GM23338 (cell line): ENCODE results near the gene CFAP77. TPM values are rescaled to one million over a fixed set of nuclear protein-coding genes. Genes with fewer than 3 reads are reported as not detected.

Experiments used
- ATAC-seq: fragments of 200-7000 bp; cut with Tn5 transposase; 3 replicates; pipeline ENCODE4 v1.9.1; 2020
- DNase-seq: peaks from one replicate; pipeline ENCODE4 v3.0.0-alpha.2; 2015; ENCODE audit warnings: low spot score
- H2AFZ ChIP-seq: fragments of 200-600 bp; sonication (generic); 2 replicates; pipeline ENCODE4 v1.8.0; 2016; ENCODE audit warnings: antibody characterized with exemption, mild to moderate bottlenecking, moderate library complexity
- H3F3A ChIP-seq: fragments of 200-600 bp; sonication (generic); replicated peaks from 2 replicates; pipeline ENCODE4 v1.8.0; 2017; ENCODE audit warnings: antibody characterized with exemption, mixed run types, low read depth
- H3K27ac ChIP-seq: fragments of 200-600 bp; sonication (generic); 2 replicates; pipeline ENCODE4 v1.6.1; 2016; ENCODE audit warnings: low read depth
- H3K27me3 ChIP-seq: fragments of 200-600 bp; sonication (generic); 2 replicates; pipeline ENCODE4 v1.8.0; 2016; ENCODE audit warnings: mild to moderate bottlenecking, mixed run types, moderate library complexity; ENCODE audit not compliant: insufficient read depth
- H3K36me3 ChIP-seq: fragments of 200-600 bp; sonication (generic); 2 replicates; pipeline ENCODE4 v1.8.0; 2016; ENCODE audit warnings: mild to moderate bottlenecking; ENCODE audit not compliant: insufficient read depth
- H3K4me1 ChIP-seq: fragments of 200-600 bp; sonication (generic); 2 replicates; pipeline ENCODE4 v1.8.0; 2016; ENCODE audit warnings: mild to moderate bottlenecking, moderate library complexity; ENCODE audit not compliant: insufficient read depth
- H3K4me2 ChIP-seq: fragments of 200-600 bp; sonication (generic); 2 replicates; pipeline ENCODE4 v1.7.1; 2017; ENCODE audit warnings: mixed run types
- H3K4me3 ChIP-seq: fragments of 200-600 bp; sonication (generic); 2 replicates; pipeline ENCODE4 v1.6.1; 2016; ENCODE audit warnings: mixed run types
- H3K79me2 ChIP-seq: fragments of 200-600 bp; sonication (generic); replicated peaks from 2 replicates; pipeline ENCODE4 v1.8.0; 2017; ENCODE audit warnings: mild to moderate bottlenecking; ENCODE audit not compliant: insufficient read depth
- H3K9me2 ChIP-seq: fragments of 200-600 bp; sonication (generic); 2 replicates; pipeline ENCODE4 v1.8.0; 2017; ENCODE audit not compliant: insufficient read depth
- H4K20me1 ChIP-seq: fragments of 200-600 bp; sonication (generic); replicated peaks from 2 replicates; pipeline ENCODE4 v1.8.0; 2017; ENCODE audit warnings: mild to moderate bottlenecking; ENCODE audit not compliant: insufficient read depth
- H3K27ac Mint-ChIP-seq: 2 replicates; pipeline ENCODE4 v1.8.0; 2020; ENCODE audit warnings: inconsistent platforms, mild to moderate bottlenecking, moderate library complexity, mixed read lengths
- H3K27me3 Mint-ChIP-seq: 3 replicates; pipeline ENCODE4 v1.8.0; 2022; ENCODE audit warnings: low read depth, mild to moderate bottlenecking, moderate library complexity, mixed read lengths, inconsistent platforms; ENCODE audit not compliant: insufficient read depth, poor library complexity
- H3K36me3 Mint-ChIP-seq: 3 replicates; pipeline ENCODE4 v1.8.0; 2021; ENCODE audit warnings: low read depth, mild to moderate bottlenecking, inconsistent platforms, moderate library complexity, mixed read lengths
- H3K4me1 Mint-ChIP-seq: 3 replicates; pipeline ENCODE4 v1.8.0; 2020; ENCODE audit warnings: mild to moderate bottlenecking, inconsistent platforms, mixed read lengths
- H3K4me3 Mint-ChIP-seq: 3 replicates; pipeline ENCODE4 v1.8.0; 2021; ENCODE audit warnings: moderate library complexity, mild to moderate bottlenecking, inconsistent platforms, mixed read lengths
- H3K9me3 Mint-ChIP-seq: 3 replicates; pipeline ENCODE4 v1.8.0; 2020; ENCODE audit warnings: moderate library complexity, mild to moderate bottlenecking, inconsistent platforms, mixed read lengths
- EZH2phosphoT487 ChIP-seq: fragments of 200-600 bp; sonication (generic); IDR thresholded peaks from one replicate; pipeline ENCODE4 v1.8.1; 2018; ENCODE audit warnings: antibody characterized with exemption; ENCODE audit not compliant: unreplicated experiment
- JUNB ChIP-seq: IDR thresholded peaks from one replicate; pipeline ENCODE4 v1.6.1; 2016; ENCODE audit warnings: antibody characterized with exemption; ENCODE audit not compliant: unreplicated experiment
- NANOG ChIP-seq: IDR thresholded peaks from 2 replicates; pipeline ENCODE4 v1.6.1; 2016; ENCODE audit warnings: antibody characterized with exemption, borderline replicate concordance
- POLR2AphosphoS5 ChIP-seq: IDR thresholded peaks from 2 replicates; pipeline ENCODE4 v1.6.1; 2016; ENCODE audit warnings: antibody characterized with exemption, low read depth
- REST ChIP-seq: IDR thresholded peaks from one replicate; pipeline ENCODE4 v1.6.1; 2018; ENCODE audit warnings: antibody characterized with exemption; ENCODE audit not compliant: unreplicated experiment
- STAT1 ChIP-seq: IDR thresholded peaks from one replicate; pipeline ENCODE4 v1.6.1; 2016; ENCODE audit warnings: antibody characterized with exemption; ENCODE audit not compliant: unreplicated experiment
- ZNF114 ChIP-seq: fragments of 250-450 bp; sonication (Bioruptor Pico); IDR thresholded peaks from 2 replicates; pipeline ENCODE4 v1.5.0; 2020; ENCODE audit warnings: mild to moderate bottlenecking, moderate library complexity
- ZNF331 ChIP-seq: fragments of 250-450 bp; sonication (Bioruptor Pico); IDR thresholded peaks from 2 replicates; pipeline ENCODE4 v1.5.0; 2020; ENCODE audit warnings: low read depth, mild to moderate bottlenecking, moderate library complexity
- polyA plus RNA-seq: library from polyadenylated mRNA; unstranded; fragments of >200 nt; fragmentation: Nextera tagmentation; extraction: Ambion mirVana; gene quantifications from 2 replicates; pipeline ENCODE4 v1.2.1, GENCODE V29; 2016
- total RNA-seq: library from RNA; depleted of rRNA; stranded (reverse); fragments of >200 nt; shearing (Covaris generic); gene quantifications from 2 replicates; pipeline ENCODE4 v1.2.3, GENCODE V29; 2014
- TF ChIP-seq, protein P1 (sequence below): fragments of 250-450 bp; sonication (Bioruptor Pico); IDR thresholded peaks from 2 replicates; pipeline ENCODE4 v1.5.0; 2020; ENCODE audit warnings: mild to moderate bottlenecking, moderate library complexity

CFAP77 gene
- total and polyA plus RNA-seq, 2 experiments from 2014 or later: 0.97 to 1.3 TPM

- Mint-ChIP-seq H3K27ac (no peak overlapping the region), H3K9me3 (no peaks in the 10 kb centered on the region), H3K4me3 (no peak overlapping the region), H3K36me3 (no peaks in the 10 kb centered on the region; the same call in 2 of the 3 replicates), H3K4me1 (peaks cover 24% of the 10 kb centered on the region), H3K27me3 (peaks cover 11% of the 10 kb centered on the region)
- no peaks in the 10 kb centered on the region for H3K27me3 ChIP-seq
- H3K27ac ChIP-seq: no peak overlapping the region
- H4K20me1 ChIP-seq: no peaks in the 10 kb centered on the region
- H3K9me2 ChIP-seq: no peaks in the 10 kb centered on the region
- no peaks in the 10 kb centered on the region for H3K79me2 ChIP-seq
- DNase-seq: no peak
- TF ChIP-seq POLR2AphosphoS5 (no peak), ZNF331 (CRISPR knock-in tag) (no peak), STAT1 (no peak), REST (no peak), EZH2phosphoT487 (no peak), JUNB (no peak), NANOG (no peak), ZNF114 (CRISPR knock-in tag) (no peak)
- TF ChIP-seq, protein P1, sequence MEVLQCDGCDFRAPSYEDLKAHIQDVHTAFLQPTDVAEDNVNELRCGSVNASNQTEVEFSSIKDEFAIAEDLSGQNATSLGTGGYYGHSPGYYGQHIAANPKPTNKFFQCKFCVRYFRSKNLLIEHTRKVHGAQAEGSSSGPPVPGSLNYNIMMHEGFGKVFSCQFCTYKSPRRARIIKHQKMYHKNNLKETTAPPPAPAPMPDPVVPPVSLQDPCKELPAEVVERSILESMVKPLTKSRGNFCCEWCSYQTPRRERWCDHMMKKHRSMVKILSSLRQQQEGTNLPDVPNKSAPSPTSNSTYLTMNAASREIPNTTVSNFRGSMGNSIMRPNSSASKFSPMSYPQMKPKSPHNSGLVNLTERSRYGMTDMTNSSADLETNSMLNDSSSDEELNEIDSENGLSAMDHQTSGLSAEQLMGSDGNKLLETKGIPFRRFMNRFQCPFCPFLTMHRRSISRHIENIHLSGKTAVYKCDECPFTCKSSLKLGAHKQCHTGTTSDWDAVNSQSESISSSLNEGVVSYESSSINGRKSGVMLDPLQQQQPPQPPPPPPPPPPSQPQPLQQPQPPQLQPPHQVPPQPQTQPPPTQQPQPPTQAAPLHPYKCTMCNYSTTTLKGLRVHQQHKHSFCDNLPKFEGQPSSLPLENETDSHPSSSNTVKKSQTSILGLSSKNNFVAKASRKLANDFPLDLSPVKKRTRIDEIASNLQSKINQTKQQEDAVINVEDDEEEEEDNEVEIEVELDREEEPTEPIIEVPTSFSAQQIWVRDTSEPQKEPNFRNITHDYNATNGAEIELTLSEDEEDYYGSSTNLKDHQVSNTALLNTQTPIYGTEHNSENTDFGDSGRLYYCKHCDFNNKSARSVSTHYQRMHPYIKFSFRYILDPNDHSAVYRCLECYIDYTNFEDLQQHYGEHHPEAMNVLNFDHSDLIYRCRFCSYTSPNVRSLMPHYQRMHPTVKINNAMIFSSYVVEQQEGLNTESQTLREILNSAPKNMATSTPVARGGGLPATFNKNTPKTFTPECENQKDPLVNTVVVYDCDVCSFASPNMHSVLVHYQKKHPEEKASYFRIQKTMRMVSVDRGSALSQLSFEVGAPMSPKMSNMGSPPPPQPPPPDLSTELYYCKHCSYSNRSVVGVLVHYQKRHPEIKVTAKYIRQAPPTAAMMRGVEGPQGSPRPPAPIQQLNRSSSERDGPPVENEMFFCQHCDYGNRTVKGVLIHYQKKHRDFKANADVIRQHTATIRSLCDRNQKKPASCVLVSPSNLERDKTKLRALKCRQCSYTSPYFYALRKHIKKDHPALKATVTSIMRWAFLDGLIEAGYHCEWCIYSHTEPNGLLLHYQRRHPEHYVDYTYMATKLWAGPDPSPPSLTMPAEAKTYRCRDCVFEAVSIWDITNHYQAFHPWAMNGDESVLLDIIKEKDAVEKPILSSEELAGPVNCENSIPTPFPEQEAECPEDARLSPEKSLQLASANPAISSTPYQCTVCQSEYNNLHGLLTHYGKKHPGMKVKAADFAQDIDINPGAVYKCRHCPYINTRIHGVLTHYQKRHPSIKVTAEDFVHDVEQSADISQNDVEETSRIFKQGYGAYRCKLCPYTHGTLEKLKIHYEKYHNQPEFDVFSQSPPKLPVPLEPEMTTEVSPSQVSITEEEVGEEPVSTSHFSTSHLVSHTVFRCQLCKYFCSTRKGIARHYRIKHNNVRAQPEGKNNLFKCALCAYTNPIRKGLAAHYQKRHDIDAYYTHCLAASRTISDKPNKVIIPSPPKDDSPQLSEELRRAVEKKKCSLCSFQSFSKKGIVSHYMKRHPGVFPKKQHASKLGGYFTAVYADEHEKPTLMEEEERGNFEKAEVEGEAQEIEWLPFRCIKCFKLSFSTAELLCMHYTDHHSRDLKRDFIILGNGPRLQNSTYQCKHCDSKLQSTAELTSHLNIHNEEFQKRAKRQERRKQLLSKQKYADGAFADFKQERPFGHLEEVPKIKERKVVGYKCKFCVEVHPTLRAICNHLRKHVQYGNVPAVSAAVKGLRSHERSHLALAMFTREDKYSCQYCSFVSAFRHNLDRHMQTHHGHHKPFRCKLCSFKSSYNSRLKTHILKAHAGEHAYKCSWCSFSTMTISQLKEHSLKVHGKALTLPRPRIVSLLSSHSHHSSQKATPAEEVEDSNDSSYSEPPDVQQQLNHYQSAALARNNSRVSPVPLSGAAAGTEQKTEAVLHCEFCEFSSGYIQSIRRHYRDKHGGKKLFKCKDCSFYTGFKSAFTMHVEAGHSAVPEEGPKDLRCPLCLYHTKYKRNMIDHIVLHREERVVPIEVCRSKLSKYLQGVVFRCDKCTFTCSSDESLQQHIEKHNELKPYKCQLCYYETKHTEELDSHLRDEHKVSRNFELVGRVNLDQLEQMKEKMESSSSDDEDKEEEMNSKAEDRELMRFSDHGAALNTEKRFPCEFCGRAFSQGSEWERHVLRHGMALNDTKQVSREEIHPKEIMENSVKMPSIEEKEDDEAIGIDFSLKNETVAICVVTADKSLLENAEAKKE (CRISPR knock-in tag): no peak
- no peak overlapping the region for H2AFZ ChIP-seq
- H3K4me3 ChIP-seq: no peak overlapping the region
- H3K4me1 ChIP-seq: no peaks in the 10 kb centered on the region; the same call in 1 of the 2 replicates
- H3K4me2 ChIP-seq: no peak overlapping the region
- ATAC-seq: no peak
- H3F3A ChIP-seq: no peaks in the 10 kb centered on the region
- no peaks in the 10 kb centered on the region for H3K36me3 ChIP-seq
Observed at GRCh38 chr9:132547976-132548730, 138.1 kb downstream of the CFAP77 start.
